Mammary epithelial cell (primary cell): ENCODE results near the gene ABCF3.

ENCODE experiments used
- CTCF ChIP-seq, 2 donors: IDR thresholded peaks in 1 of 2; conservative IDR thresholded peaks in 1 of 2; 2 replicates each; pipeline ENCODE4 v1.5.1; 2011 to 2012; ENCODE audit warnings: inconsistent platforms in 2 of 2, low read length in 2 of 2, mild to moderate bottlenecking in 2 of 2, control low read depth in 1 of 2, low read depth in 1 of 2; ENCODE audit not compliant: insufficient read depth in 1 of 2; ENCODE audit errors: extremely low read depth in 1 of 2
- EZH2 ChIP-seq: IDR thresholded peaks from 2 replicates; pipeline ENCODE4 v1.6.1; 2012; ENCODE audit warnings: low read length, inconsistent platforms, borderline replicate concordance

DNA sequence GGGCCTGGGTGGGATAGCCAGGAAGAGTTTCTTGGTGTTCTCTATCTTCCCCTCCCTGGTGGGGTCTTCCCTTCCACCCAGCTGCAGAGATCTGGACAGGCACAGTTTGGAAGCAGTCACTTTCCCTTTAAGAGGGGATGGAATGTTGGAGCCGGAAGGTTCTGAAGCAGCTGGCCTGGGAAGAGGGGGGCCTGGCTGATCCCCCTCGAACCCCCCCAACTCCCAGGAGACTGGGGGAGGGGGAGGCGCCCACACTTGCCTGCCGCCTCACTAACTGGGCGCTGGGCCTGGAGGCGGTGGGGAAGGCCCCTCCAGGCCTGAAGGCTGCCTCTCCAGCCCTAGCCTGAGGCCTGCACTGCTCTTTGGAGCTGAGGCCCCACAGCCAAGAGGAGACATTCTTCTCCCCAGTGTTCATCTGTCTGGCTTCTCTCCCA lies 29.5 kb upstream of the ABCF3 start:
- TF ChIP-seq CTCF (conservative IDR thresholded peaks at IDR 0.05 in 1 of 2, IDR thresholded peaks at IDR 0.05 in 1 of 2; ENCODE audit: extremely low read depth in 1 of 2, insufficient read depth in 1 of 2, low read depth in 1 of 2, low read length in 2 of 2) (no peak), EZH2 (no peak)
